Lower leg skin (tissue), 4 donors: ENCODE measurements around the gene L3HYPDH. TPM values are rescaled to one million over a fixed set of nuclear protein-coding genes. Genes with fewer than 3 reads are reported as not detected.

Source experiments
- DNase-seq, 2 donors: peaks; one replicate each; pipeline ENCODE4 v3.0.0-alpha.2; 2019; ENCODE audit warnings: low spot score in 2 of 2
- H3K4me3 ChIP-seq: fragments of 200-600 bp; sonication (generic); 2 replicates; pipeline ENCODE4 v1.5.1; 2017; ENCODE audit warnings: mild to moderate bottlenecking, low read depth; ENCODE audit not compliant: poor library complexity, severe bottlenecking
- POLR2A ChIP-seq, 2 donors: fragments of 450-650 bp; IDR thresholded peaks; one replicate each; pipeline ENCODE4 v1.6.1; 2016 to 2017; ENCODE audit warnings: antibody characterized with exemption in 2 of 2, mild to moderate bottlenecking in 1 of 2, moderate library complexity in 1 of 2
- WGBS, 2 donors: methylation state at CpG; one replicate each; pipeline ENCODE4 v1.1.5; 2018; 5-methylcytosine and 5-hydroxymethylcytosine counted together
- intact Hi-C: fragments of 100-400 bp; cut with DNase I; formaldehyde crosslinking; loops from one replicate; pipeline ENCODE4 v1.15.0; 2023; ENCODE audit warnings: low total_unique reads
- total RNA-seq, 4 donors: library from RNA; depleted of rRNA; stranded (reverse); fragments of >200 nt; gene quantifications; one replicate each; pipeline ENCODE4 v1.1.0, GENCODE V29; 2016
- TF ChIP-seq, protein P1 (sequence below), 3 donors: fragments of 450-650 bp; IDR thresholded peaks; one replicate each; pipeline ENCODE4 v1.5.1; 2016; ENCODE audit warnings: antibody characterized with exemption in 3 of 3, mild to moderate bottlenecking in 3 of 3, moderate library complexity in 2 of 3

The L3HYPDH gene
- total RNA-seq, 4 donors from 2014 or later: 7.1 to 28.1 (median 16.8) TPM

DNA sequence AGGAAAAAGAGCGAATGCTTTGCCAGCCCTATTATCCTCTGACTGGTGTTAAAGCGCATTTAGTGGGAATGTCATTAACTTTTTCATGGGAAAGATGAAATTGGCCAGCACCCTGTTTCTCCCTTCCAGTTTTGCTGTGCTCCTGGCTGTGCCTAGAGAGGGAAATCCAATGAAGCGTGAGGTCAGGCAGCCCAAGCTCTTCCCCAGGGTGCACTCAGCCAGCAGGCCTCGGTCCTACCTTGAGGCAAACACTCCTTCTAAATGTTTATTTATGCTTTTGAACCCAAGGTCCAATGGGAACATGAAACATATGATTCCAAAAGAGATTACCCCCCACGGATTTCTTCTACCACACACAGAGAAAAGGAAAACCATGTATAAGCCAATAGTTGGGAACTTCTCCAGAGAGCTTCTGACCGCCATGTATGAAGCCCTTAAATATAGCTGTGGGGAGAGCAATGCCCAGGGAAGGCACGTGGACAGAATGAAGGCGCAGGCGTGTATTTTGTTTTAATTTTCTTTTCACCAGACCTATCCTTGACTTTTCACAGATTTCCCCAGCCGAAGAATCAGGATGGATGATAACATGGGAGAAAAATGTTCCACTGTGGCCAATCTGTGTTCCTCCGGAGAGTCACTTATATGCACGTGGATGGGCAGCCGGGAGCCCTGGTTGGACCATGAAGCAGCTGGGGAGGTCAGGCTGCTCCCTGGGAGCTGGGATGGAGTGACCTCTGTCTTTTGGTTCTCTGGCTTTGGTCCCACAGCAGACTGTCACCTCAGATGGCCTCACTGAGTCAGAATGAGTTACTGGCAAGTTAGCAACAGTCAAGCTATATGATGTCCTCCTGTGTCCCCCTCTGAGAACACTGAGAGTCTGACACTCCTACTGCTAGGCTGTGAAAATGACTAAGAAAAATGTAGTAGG lies 56.3 kb downstream of the L3HYPDH start:
- no peak for DNase-seq
- 76 to 80% methylated on average over 13 of the region's 13 CpGs for WGBS, 2 donors
- intact Hi-C loops: no loop called here
- no peak overlapping the region for H3K4me3 ChIP-seq
- TF ChIP-seq, protein P1, sequence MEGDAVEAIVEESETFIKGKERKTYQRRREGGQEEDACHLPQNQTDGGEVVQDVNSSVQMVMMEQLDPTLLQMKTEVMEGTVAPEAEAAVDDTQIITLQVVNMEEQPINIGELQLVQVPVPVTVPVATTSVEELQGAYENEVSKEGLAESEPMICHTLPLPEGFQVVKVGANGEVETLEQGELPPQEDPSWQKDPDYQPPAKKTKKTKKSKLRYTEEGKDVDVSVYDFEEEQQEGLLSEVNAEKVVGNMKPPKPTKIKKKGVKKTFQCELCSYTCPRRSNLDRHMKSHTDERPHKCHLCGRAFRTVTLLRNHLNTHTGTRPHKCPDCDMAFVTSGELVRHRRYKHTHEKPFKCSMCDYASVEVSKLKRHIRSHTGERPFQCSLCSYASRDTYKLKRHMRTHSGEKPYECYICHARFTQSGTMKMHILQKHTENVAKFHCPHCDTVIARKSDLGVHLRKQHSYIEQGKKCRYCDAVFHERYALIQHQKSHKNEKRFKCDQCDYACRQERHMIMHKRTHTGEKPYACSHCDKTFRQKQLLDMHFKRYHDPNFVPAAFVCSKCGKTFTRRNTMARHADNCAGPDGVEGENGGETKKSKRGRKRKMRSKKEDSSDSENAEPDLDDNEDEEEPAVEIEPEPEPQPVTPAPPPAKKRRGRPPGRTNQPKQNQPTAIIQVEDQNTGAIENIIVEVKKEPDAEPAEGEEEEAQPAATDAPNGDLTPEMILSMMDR (IDR thresholded peaks at IDR 0.05): no peak
- TF ChIP-seq POLR2A (IDR thresholded peaks at IDR 0.05): no peak

- WGBS, 2 donors: 55 to 56% methylated on average over 3 of the region's 3 CpGs
- TF ChIP-seq, protein P1 (IDR thresholded peaks at IDR 0.05): no peak
- TF ChIP-seq POLR2A (IDR thresholded peaks at IDR 0.05): no peak
- H3K4me3 ChIP-seq: no peak overlapping the region
- no peak for DNase-seq
- intact Hi-C loops: no loop called here
Measured at GRCh38 chr14:59425322-59425935, 58.8 kb downstream of the L3HYPDH start.

DNA sequence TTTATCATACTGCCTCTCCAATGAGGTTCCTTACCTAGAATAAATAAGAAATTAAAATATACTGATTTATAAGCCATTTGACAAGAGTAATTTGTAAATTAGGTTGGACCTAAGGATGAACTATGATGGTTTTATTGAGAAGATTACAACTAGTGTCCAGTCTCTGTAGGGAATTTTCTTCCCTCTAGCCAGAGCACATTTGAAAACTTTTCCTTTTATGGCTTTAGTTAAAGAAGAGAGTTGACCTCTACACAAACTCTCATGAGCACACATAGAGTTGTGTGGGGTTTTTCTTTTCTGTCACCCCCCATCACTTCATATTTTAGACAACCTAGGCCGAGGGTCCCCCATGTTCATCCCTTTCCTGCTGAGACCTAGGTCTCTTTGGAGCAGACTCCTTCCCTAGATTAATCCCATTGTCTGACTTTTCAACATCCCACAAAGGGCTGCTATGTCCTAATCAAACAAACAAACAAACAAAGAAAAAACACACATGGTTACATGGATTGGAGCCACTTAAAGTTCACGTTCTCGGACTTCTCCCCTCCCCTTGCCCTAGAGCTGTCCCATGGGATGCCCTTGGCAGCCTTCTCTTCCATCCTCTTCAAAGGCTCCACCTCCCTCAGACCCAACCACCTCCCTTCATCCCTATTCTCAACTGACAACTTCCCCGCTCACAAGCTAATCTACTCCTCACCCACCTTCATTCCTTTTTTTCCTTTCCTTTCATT lies 59.7 kb downstream of the L3HYPDH start:
- H3K4me3 ChIP-seq: no peak overlapping the region
- DNase-seq: no peak
- 50 to 55% methylated on average over 4 of the region's 4 CpGs for WGBS, 2 donors
- intact Hi-C loops: no loop called here
- TF ChIP-seq POLR2A (IDR thresholded peaks at IDR 0.05): no peak
- TF ChIP-seq, protein P1 (IDR thresholded peaks at IDR 0.05): no peak

Other genes starting within 250 kb of the L3HYPDH start
- gene GPR135, start 19.0 kb downstream of the L3HYPDH start, total RNA-seq: 1 to 10 TPM; 1.4 to 3.5 (median 2.2) TPM
- gene JKAMP, start 109 bp upstream of the L3HYPDH start, total RNA-seq: 10 to 100 TPM; 37.0 to 62.5 (median 47.6) TPM
- not detected for gene CCDC175, start 92.4 kb upstream of the L3HYPDH start, total RNA-seq